Measurements from ENCODE around the gene TLL2. TPM values are rescaled to one million over a fixed set of nuclear protein-coding genes. Genes with fewer than 3 reads are reported as not detected.

Gene TLL2
- total and polyA plus RNA-seq, 9 of the 15 experiments (the other 6 are each of a cell fraction or from before 2014, with no cell fraction given): 0.09 TPM; not detected in 8

DNA sequence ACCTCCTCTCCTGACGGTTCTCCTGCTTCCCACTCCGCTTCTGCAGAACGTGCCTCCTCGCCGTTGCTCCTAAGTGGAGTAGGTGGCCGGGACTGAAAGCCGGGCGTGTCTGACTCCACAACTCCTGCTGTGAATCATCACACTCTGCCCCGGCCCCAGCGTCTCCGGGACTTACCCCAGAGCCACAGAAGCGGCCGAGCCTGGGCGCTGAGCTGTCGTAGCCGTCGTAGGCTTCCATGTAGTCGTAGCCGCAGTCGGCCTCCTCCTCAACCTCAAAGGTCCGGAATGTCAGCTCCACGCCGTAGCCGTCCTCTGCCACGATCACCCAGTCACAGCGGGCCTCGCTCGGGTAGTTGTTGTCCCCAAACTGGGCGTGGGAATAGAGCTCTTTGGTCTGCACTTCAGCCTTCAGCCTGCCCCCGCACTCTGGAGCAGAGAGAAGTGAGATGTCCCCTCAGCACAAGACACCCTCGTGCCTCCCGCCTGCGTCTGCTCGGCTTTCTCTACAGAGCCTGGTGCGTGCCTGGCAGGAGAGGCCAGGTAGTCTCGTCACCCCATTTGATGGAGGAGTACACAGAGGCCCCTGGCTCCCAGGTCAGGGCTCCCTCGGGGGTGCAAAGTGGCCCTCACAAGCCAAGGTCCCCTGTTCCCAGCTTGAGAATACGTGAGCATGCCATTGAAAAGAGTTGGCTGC lies 143.7 kb downstream of the TLL2 start:
- FAIRE-seq: no peak
- H3K27ac ChIP-seq (ENCODE audit: extremely low read depth, low read depth, low read length): no peak overlapping the region
- TF ChIP-seq, protein P1, sequence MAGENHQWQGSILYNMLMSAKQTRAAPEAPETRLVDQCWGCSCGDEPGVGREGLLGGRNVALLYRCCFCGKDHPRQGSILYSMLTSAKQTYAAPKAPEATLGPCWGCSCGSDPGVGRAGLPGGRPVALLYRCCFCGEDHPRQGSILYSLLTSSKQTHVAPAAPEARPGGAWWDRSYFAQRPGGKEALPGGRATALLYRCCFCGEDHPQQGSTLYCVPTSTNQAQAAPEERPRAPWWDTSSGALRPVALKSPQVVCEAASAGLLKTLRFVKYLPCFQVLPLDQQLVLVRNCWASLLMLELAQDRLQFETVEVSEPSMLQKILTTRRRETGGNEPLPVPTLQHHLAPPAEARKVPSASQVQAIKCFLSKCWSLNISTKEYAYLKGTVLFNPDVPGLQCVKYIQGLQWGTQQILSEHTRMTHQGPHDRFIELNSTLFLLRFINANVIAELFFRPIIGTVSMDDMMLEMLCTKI (IDR thresholded peaks at IDR 0.05; ENCODE audit: partially characterized antibody): no peak
- TF ChIP-seq ESRRA (IDR thresholded peaks at IDR 0.05; ENCODE audit: borderline replicate concordance, low read depth): no peak
- TF ChIP-seq ZNF140 (CRISPR knock-in tag; IDR thresholded peaks at IDR 0.05): no peak
- TF ChIP-seq, protein P2, sequence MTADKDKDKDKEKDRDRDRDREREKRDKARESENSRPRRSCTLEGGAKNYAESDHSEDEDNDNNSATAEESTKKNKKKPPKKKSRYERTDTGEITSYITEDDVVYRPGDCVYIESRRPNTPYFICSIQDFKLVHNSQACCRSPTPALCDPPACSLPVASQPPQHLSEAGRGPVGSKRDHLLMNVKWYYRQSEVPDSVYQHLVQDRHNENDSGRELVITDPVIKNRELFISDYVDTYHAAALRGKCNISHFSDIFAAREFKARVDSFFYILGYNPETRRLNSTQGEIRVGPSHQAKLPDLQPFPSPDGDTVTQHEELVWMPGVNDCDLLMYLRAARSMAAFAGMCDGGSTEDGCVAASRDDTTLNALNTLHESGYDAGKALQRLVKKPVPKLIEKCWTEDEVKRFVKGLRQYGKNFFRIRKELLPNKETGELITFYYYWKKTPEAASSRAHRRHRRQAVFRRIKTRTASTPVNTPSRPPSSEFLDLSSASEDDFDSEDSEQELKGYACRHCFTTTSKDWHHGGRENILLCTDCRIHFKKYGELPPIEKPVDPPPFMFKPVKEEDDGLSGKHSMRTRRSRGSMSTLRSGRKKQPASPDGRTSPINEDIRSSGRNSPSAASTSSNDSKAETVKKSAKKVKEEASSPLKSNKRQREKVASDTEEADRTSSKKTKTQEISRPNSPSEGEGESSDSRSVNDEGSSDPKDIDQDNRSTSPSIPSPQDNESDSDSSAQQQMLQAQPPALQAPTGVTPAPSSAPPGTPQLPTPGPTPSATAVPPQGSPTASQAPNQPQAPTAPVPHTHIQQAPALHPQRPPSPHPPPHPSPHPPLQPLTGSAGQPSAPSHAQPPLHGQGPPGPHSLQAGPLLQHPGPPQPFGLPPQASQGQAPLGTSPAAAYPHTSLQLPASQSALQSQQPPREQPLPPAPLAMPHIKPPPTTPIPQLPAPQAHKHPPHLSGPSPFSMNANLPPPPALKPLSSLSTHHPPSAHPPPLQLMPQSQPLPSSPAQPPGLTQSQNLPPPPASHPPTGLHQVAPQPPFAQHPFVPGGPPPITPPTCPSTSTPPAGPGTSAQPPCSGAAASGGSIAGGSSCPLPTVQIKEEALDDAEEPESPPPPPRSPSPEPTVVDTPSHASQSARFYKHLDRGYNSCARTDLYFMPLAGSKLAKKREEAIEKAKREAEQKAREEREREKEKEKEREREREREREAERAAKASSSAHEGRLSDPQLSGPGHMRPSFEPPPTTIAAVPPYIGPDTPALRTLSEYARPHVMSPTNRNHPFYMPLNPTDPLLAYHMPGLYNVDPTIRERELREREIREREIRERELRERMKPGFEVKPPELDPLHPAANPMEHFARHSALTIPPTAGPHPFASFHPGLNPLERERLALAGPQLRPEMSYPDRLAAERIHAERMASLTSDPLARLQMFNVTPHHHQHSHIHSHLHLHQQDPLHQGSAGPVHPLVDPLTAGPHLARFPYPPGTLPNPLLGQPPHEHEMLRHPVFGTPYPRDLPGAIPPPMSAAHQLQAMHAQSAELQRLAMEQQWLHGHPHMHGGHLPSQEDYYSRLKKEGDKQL (CRISPR knock-in tag; IDR thresholded peaks at IDR 0.05; ENCODE audit: borderline replicate concordance): no peak
- TF ChIP-seq POLR3A (IDR thresholded peaks at IDR 0.05; ENCODE audit: borderline replicate concordance, extremely low read depth, insufficient read depth, insufficient read length): no peak
- TF ChIP-seq CBFA2T3 (IDR thresholded peaks at IDR 0.05): no peak
- TF ChIP-seq C11orf30 (IDR thresholded peaks at IDR 0.05; ENCODE audit: low read depth): no peak
- TF ChIP-seq KAT7 (CRISPR knock-in tag; IDR thresholded peaks at IDR 0.05; ENCODE audit: borderline replicate concordance): no peak
- no peak for TF ChIP-seq BRCA1 (IDR thresholded peaks at IDR 0.05)
- TF ChIP-seq BRCA1 (CRISPR knock-in tag; IDR thresholded peaks at IDR 0.05): no peak
- TF ChIP-seq BCL6 (CRISPR knock-in tag; IDR thresholded peaks at IDR 0.05): no peak
- H3K9ac ChIP-seq (ENCODE audit: insufficient read depth in 1 of 2, low read depth in 2 of 2, low read length in 2 of 2): peak overlapping the region in 1 of 2 experiments; percentile 26; a peak in 1 of 4 replicates
- WGBS (ENCODE audit: insufficient coverage, low coverage, missing lambda C conversion rate): 22% methylated on average over 28 of the region's 38 CpGs
- peaks cover 0 to 12% of the 10 kb centered on the region in 2 experiments; a peak in 2 of 5 replicates for H3K4me1 ChIP-seq (replicated peaks in 1 of 2; ENCODE audit: control insufficient read depth in 2 of 2, insufficient read depth in 2 of 2, low read length in 2 of 2)
- DNase-seq (ENCODE audit: extremely low read depth in 1 of 4, low spot score in 3 of 4): peak in 1 of 4 experiments; percentile 5
- no peaks in the 10 kb centered on the region for H3K9me3 ChIP-seq (replicated peaks; ENCODE audit: control insufficient read depth, insufficient read depth, low read depth, low read length)
- peaks cover 0 to 17% of the 10 kb centered on the region in 2 experiments; a peak in 2 of 5 replicates for H3K27me3 ChIP-seq (ENCODE audit: control insufficient read depth in 2 of 2, insufficient read depth in 2 of 2, low read length in 2 of 2)
- POLR2A ChIA-PET: no interaction called here
- intact Hi-C loops (cut with micrococcal nuclease): loop anchor here (10.0 kb wide), 1 partner anchor 375 kb away; no protein-coding TSS in a partner anchor
- no TSS peak for BruUV-seq (replicated peaks)
- CTCF ChIA-PET (ENCODE audit: low intra/inter-chr PET ratio): no interaction called here
- H4K20me1 ChIP-seq (replicated peaks; ENCODE audit: control insufficient read depth, insufficient read depth, low read length): 0 out of 2 replicates have a peak, but pooled peaks cover 5% of the 10 kb centered on the region
- no peak overlapping the region for H3K4me3 ChIP-seq
- H3K4me2 ChIP-seq (ENCODE audit: insufficient read depth, low read length): no peak overlapping the region
- peak; percentile 31; the same call in 2 of the 3 replicates for ATAC-seq
- in situ Hi-C loops (cut with MboI): no loop called here
- no peaks in the 10 kb centered on the region for H3K36me3 ChIP-seq (ENCODE audit: control insufficient read depth, insufficient read depth, low read length)
- no peaks in the 10 kb centered on the region for H3K9me1 ChIP-seq (ENCODE audit: control insufficient read depth, insufficient read depth, low read length)
- no peaks in the 10 kb centered on the region for H3K79me2 ChIP-seq (ENCODE audit: control insufficient read depth, insufficient read depth, low read length)
- no peak overlapping the region for H2AFZ ChIP-seq (ENCODE audit: low read depth, low read length)

All from K562 (cell line).